ENCODE measurements around the gene PROX2. TPM values are rescaled to one million over a fixed set of nuclear protein-coding genes. Genes with fewer than 3 reads are reported as not detected.

The PROX2 gene
- total RNA-seq, 1 experiment from 2014 or later = not detected

GRCh38 chr14:74909911-74910310 lies 34.0 kb upstream of the PROX2 start:
- no peak for TF ChIP-seq CTCF (IDR thresholded peaks at IDR 0.05; ENCODE audit: unreplicated experiment)
- H3K4me3 Mint-ChIP-seq (ENCODE audit: low read depth, unreplicated experiment) = no peak overlapping the region
- DNase-seq = no peak
- BruUV-seq (replicated peaks) = no TSS peak
- H3K27me3 Mint-ChIP-seq (ENCODE audit: unreplicated experiment) = no peaks in the 10 kb centered on the region
- CTCF ChIA-PET = no interaction called here
- H3K4me1 Mint-ChIP-seq (ENCODE audit: low read depth, unreplicated experiment) = peaks cover 14% of the 10 kb centered on the region
- H3K27ac Mint-ChIP-seq (ENCODE audit: unreplicated experiment) = no peak overlapping the region
- intact Hi-C loops (cut with micrococcal nuclease; ENCODE audit: unreplicated experiment) = no loop called here
- no peaks in the 10 kb centered on the region for H3K9me3 Mint-ChIP-seq (ENCODE audit: low read depth, unreplicated experiment)
- peaks cover 12% of the 10 kb centered on the region for H3K36me3 Mint-ChIP-seq (ENCODE audit: insufficient read depth, unreplicated experiment)

GRCh38 chr14:74909501-74909900 lies 33.6 kb upstream of the PROX2 start:
- Mint-ChIP-seq H3K27me3 (ENCODE audit: unreplicated experiment) (no peaks in the 10 kb centered on the region), H3K4me3 (ENCODE audit: low read depth, unreplicated experiment) (no peak overlapping the region), H3K4me1 (ENCODE audit: low read depth, unreplicated experiment) (peaks cover 14% of the 10 kb centered on the region), H3K36me3 (ENCODE audit: insufficient read depth, unreplicated experiment) (peaks cover 16% of the 10 kb centered on the region), H3K9me3 (ENCODE audit: low read depth, unreplicated experiment) (no peaks in the 10 kb centered on the region), H3K27ac (ENCODE audit: unreplicated experiment) (no peak overlapping the region)
- BruUV-seq (replicated peaks) = no TSS peak
- no peak for DNase-seq
- intact Hi-C loops (cut with micrococcal nuclease; ENCODE audit: unreplicated experiment) = no loop called here
- no peak for TF ChIP-seq CTCF (IDR thresholded peaks at IDR 0.05; ENCODE audit: unreplicated experiment)
- CTCF ChIA-PET = no interaction called here

GRCh38 chr14:74908861-74909341 lies 33.0 kb upstream of the PROX2 start:
- intact Hi-C loops (cut with micrococcal nuclease; ENCODE audit: unreplicated experiment) = no loop called here
- CTCF ChIA-PET = no interaction called here
- BruUV-seq (replicated peaks) = no TSS peak
- TF ChIP-seq CTCF (IDR thresholded peaks at IDR 0.05; ENCODE audit: unreplicated experiment) = no peak
- H3K4me1 Mint-ChIP-seq (ENCODE audit: low read depth, unreplicated experiment) = peaks cover 14% of the 10 kb centered on the region
- DNase-seq = no peak
- H3K4me3 Mint-ChIP-seq (ENCODE audit: low read depth, unreplicated experiment) = no peak overlapping the region
- H3K36me3 Mint-ChIP-seq (ENCODE audit: insufficient read depth, unreplicated experiment) = peaks cover 21% of the 10 kb centered on the region
- H3K27ac Mint-ChIP-seq (ENCODE audit: unreplicated experiment) = no peak overlapping the region
- no peaks in the 10 kb centered on the region for H3K9me3 Mint-ChIP-seq (ENCODE audit: low read depth, unreplicated experiment)
- H3K27me3 Mint-ChIP-seq (ENCODE audit: unreplicated experiment) = no peaks in the 10 kb centered on the region

- no peaks in the 10 kb centered on the region for H3K9me3 Mint-ChIP-seq (ENCODE audit: low read depth, unreplicated experiment)
- DNase-seq = no peak
- H3K36me3 Mint-ChIP-seq (ENCODE audit: insufficient read depth, unreplicated experiment) = peaks cover 25% of the 10 kb centered on the region
- CTCF ChIA-PET = no interaction called here
- BruUV-seq (replicated peaks) = no TSS peak
- no peak for TF ChIP-seq CTCF (IDR thresholded peaks at IDR 0.05; ENCODE audit: unreplicated experiment)
- no peak overlapping the region for H3K27ac Mint-ChIP-seq (ENCODE audit: unreplicated experiment)
- peaks cover 14% of the 10 kb centered on the region for H3K4me1 Mint-ChIP-seq (ENCODE audit: low read depth, unreplicated experiment)
- H3K27me3 Mint-ChIP-seq (ENCODE audit: unreplicated experiment) = no peaks in the 10 kb centered on the region
- no peak overlapping the region for H3K4me3 Mint-ChIP-seq (ENCODE audit: low read depth, unreplicated experiment)
- intact Hi-C loops (cut with micrococcal nuclease; ENCODE audit: unreplicated experiment) = no loop called here
These were observed 31.8 kb upstream of the PROX2 start for GRCh38 chr14:74907744-74908143.

Measured in Calu3 (cell line).